ENCODE data around the gene CPM. TPM values are rescaled to one million over a fixed set of nuclear protein-coding genes. Genes with fewer than 3 reads are reported as not detected.
A peak's percentile ranks its signal among the peaks of the same experiment; 100 is the strongest.

The CPM gene
- total and polyA plus RNA-seq, 2 donors (not counting 3 experiments of a cell fraction or from before 2014, with no cell fraction given): not detected

DNA sequence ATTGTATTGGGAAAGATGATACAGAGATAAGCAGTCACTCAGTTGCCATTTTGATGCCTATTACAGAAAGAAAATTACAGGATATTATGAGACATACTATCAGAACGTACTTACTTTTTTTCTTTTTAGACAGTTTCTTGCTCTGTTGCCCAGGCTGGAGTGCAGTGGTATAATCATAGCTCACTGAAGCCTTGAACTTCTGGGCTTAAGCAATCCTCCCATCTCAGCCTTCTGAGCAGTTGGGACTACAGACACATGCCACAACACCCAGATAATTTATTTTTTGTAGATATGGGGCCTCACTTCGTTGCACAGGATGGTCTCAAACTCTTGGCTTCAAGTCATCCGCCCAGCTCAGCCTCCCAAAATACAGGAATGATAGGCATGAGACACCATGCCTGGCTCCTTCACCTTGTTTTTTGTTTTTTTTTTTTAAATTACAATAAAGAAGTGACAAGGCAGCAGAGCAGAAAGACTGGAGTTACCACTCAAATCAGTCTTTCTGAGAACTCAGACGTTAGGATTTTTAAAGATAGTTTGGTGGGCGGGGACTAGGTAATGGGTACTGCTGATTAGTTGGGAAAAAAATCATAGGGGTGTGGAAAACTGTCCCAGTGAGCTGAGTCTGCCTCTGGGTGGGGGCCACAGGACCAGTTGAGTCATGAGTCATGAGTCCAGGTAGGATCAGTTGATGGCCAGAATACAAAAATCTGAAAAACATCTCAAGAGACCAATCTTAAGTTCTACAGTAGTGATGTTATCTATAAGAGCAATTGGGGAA lies 11.5 kb upstream of the CPM start:
- H3K79me2 ChIP-seq (ENCODE audit: control insufficient read depth, insufficient read depth, low read length): no peaks in the 10 kb centered on the region
- no peak overlapping the region for H2AFZ ChIP-seq (ENCODE audit: low read depth, low read length)
- H4K20me1 ChIP-seq (replicated peaks; ENCODE audit: control insufficient read depth, extremely low read depth, insufficient read depth, low read length): no peaks in the 10 kb centered on the region
- no peak overlapping the region for H3K27ac ChIP-seq (ENCODE audit: insufficient read depth, low read depth, low read length)
- no peaks in the 10 kb centered on the region for H3K4me1 ChIP-seq (ENCODE audit: control insufficient read depth, extremely low read depth, insufficient read depth, low read length)
- H3K27me3 ChIP-seq (ENCODE audit: control insufficient read depth in 2 of 2, insufficient read depth in 2 of 2, low read length in 2 of 2): peaks cover 2 to 18% of the 10 kb centered on the region in 2 experiments
- H3K9me1 ChIP-seq (replicated peaks; ENCODE audit: control insufficient read depth, extremely low read depth, insufficient read depth, low read length): no peaks in the 10 kb centered on the region
- H3K9ac ChIP-seq (replicated peaks; ENCODE audit: extremely low read depth, insufficient read depth, low read length): no peak overlapping the region
- H3K36me3 ChIP-seq (ENCODE audit: control insufficient read depth in 2 of 2, extremely low read depth in 1 of 2, insufficient read depth in 2 of 2, low read length in 2 of 2): no peaks in the 10 kb centered on the region
- intact Hi-C loops (cut with micrococcal nuclease) (no loop called here), dilution Hi-C loops (cut with MboI; ENCODE audit: extremely low pct_ligation_motif_present, low sequenced_read_pairs) (no loop called here)
- CTCF ChIA-PET: no interaction called here
- no peaks in the 10 kb centered on the region for H3K9me3 ChIP-seq (replicated peaks; ENCODE audit: control insufficient read depth, insufficient read depth, low read length)
- TF ChIP-seq GATA2 (IDR thresholded peaks at IDR 0.05; ENCODE audit: insufficient read depth, insufficient read length, low read depth, low read length): no peak
- TF ChIP-seq MYC (IDR thresholded peaks at IDR 0.05; ENCODE audit: low read depth, low read length): no peak
- no peak for TF ChIP-seq JUN (IDR thresholded peaks at IDR 0.05; ENCODE audit: borderline replicate concordance, insufficient read depth, insufficient read length, low read depth)
- no peak for TF ChIP-seq EZH2 (IDR thresholded peaks at IDR 0.05; ENCODE audit: borderline replicate concordance, low read depth, low read length, severe bottlenecking)
- TF ChIP-seq FOS (IDR thresholded peaks at IDR 0.05; ENCODE audit: borderline replicate concordance, insufficient read depth, low read length): no peak
- no peak for FAIRE-seq
- no peak for DNase-seq (ENCODE audit: low read depth, low spot score)
- no peak overlapping the region for H3K4me2 ChIP-seq (ENCODE audit: insufficient read depth, low read length)
- H3K4me3 ChIP-seq (replicated peaks in 1 of 3; ENCODE audit: insufficient read depth in 1 of 3, low read depth in 1 of 3, low read length in 3 of 3): no peak overlapping the region
- POLR2A ChIA-PET: no interaction called here
- BruUV-seq (replicated peaks): no TSS peak

DNA sequence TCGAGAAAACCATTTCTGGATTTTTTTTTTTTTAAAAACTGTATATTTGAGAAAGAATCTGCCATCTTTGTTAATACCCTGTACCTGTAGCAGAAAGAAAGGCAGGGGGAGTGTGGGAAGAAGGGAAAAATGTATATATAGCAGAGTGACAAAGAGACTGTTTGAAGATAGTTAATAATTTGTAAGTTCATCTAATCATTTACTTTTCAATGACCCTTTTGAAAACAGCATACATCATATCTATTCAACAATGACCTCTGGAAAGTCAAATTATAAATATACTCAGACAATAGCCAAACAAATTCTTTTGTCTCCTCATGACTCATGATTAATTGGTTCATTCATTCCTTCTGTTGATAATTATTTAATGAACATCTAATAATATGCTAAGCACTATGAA lies 10.9 kb upstream of the CPM start:
- no TSS peak for BruUV-seq (replicated peaks)
- no peak overlapping the region for H3K4me2 ChIP-seq (ENCODE audit: insufficient read depth, low read length)
- peaks cover 2 to 18% of the 10 kb centered on the region in 2 experiments for H3K27me3 ChIP-seq (ENCODE audit: control insufficient read depth in 2 of 2, insufficient read depth in 2 of 2, low read length in 2 of 2)
- H3K36me3 ChIP-seq (ENCODE audit: control insufficient read depth in 2 of 2, extremely low read depth in 1 of 2, insufficient read depth in 2 of 2, low read length in 2 of 2): no peaks in the 10 kb centered on the region
- FAIRE-seq: no peak
- H3K9me1 ChIP-seq (replicated peaks; ENCODE audit: control insufficient read depth, extremely low read depth, insufficient read depth, low read length): no peaks in the 10 kb centered on the region
- H2AFZ ChIP-seq (ENCODE audit: low read depth, low read length): no peak overlapping the region
- intact Hi-C loops (cut with micrococcal nuclease): no loop called here
- no peaks in the 10 kb centered on the region for H3K9me3 ChIP-seq (replicated peaks; ENCODE audit: control insufficient read depth, insufficient read depth, low read length)
- ChIA-PET POLR2A (no interaction called here), CTCF (no interaction called here)
- DNase-seq (ENCODE audit: low read depth, low spot score): no peak
- H3K27ac ChIP-seq (ENCODE audit: insufficient read depth, low read depth, low read length): no peak overlapping the region
- H3K79me2 ChIP-seq (ENCODE audit: control insufficient read depth, insufficient read depth, low read length): no peaks in the 10 kb centered on the region
- dilution Hi-C loops (cut with MboI; ENCODE audit: extremely low pct_ligation_motif_present, low sequenced_read_pairs): no loop called here
- no peak overlapping the region for H3K9ac ChIP-seq (replicated peaks; ENCODE audit: extremely low read depth, insufficient read depth, low read length)
- no peaks in the 10 kb centered on the region for H3K4me1 ChIP-seq (ENCODE audit: control insufficient read depth, extremely low read depth, insufficient read depth, low read length)
- no peaks in the 10 kb centered on the region for H4K20me1 ChIP-seq (replicated peaks; ENCODE audit: control insufficient read depth, extremely low read depth, insufficient read depth, low read length)
- no peak for TF ChIP-seq MYC (IDR thresholded peaks at IDR 0.05; ENCODE audit: low read depth, low read length)
- TF ChIP-seq, protein P1, sequence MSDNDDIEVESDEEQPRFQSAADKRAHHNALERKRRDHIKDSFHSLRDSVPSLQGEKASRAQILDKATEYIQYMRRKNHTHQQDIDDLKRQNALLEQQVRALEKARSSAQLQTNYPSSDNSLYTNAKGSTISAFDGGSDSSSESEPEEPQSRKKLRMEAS (IDR thresholded peaks at IDR 0.05; ENCODE audit: insufficient read depth, insufficient read length): no peak
- peak; percentile 13 for TF ChIP-seq JUN (IDR thresholded peaks at IDR 0.05; ENCODE audit: borderline replicate concordance, insufficient read depth, insufficient read length, low read depth)
- no peak overlapping the region for H3K4me3 ChIP-seq (replicated peaks in 1 of 3; ENCODE audit: insufficient read depth in 1 of 3, low read depth in 1 of 3, low read length in 3 of 3)
